Spleen (tissue), 11 donors: ENCODE results near the gene PCGF2. TPM values are rescaled to one million over a fixed set of nuclear protein-coding genes. Genes with fewer than 3 reads are reported as not detected.
A peak's percentile ranks its signal among the peaks of the same experiment; 100 is the strongest.

Experiments used
- DNase-seq: peaks from one replicate; pipeline ENCODE4 v3.0.0-alpha.2; 2020
- H3K27ac ChIP-seq, 8 donors: fragments of 200-600 bp; sonication (generic) in 7 of 8; 1 replicate in 4 of 8; 2 replicates in 4 of 8; pipeline versions ENCODE4 v1.5.0 to v1.8.0; 2016 to 2021; ENCODE audit warnings: inconsistent platforms in 4 of 8, mild to moderate bottlenecking in 4 of 8, moderate library complexity in 1 of 8
- H3K27me3 ChIP-seq, 7 donors: fragments of 200-600 bp; sonication (generic) in 6 of 7; replicated peaks in 1 of 7; 1 replicate in 4 of 7; 2 replicates in 3 of 7; pipeline versions ENCODE4 v1.5.0 to v1.8.0; 2016 to 2021; ENCODE audit warnings: inconsistent platforms in 3 of 7, mild to moderate bottlenecking in 1 of 7
- H3K36me3 ChIP-seq, 6 donors: fragments of 200-600 bp; sonication (generic) in 5 of 6; 1 replicate in 4 of 6; 2 replicates in 2 of 6; pipeline versions ENCODE4 v1.5.0 to v1.8.0; 2016 to 2021; ENCODE audit warnings: inconsistent platforms in 2 of 6
- H3K4me1 ChIP-seq, 6 donors: fragments of 200-600 bp; sonication (generic) in 5 of 6; 1 replicate in 3 of 6; 2 replicates in 3 of 6; pipeline versions ENCODE4 v1.5.0 to v1.8.0; 2016 to 2021; ENCODE audit warnings: inconsistent platforms in 3 of 6
- H3K4me3 ChIP-seq, 8 donors: fragments of 200-600 bp; sonication (generic) in 7 of 8; 1 replicate in 4 of 8; 2 replicates in 4 of 8; pipeline versions ENCODE4 v1.5.0 to v1.8.0; 2016 to 2021; ENCODE audit warnings: inconsistent platforms in 4 of 8, mild to moderate bottlenecking in 4 of 8, moderate library complexity in 2 of 8
- H3K9me3 ChIP-seq, 8 donors: fragments of 200-600 bp; sonication (generic) in 7 of 8; 1 replicate in 4 of 8; 2 replicates in 4 of 8; pipeline versions ENCODE4 v1.5.0 to v1.8.0; 2016 to 2021; ENCODE audit warnings: inconsistent platforms in 4 of 8
- CTCF ChIP-seq, 11 experiments: fragments of 200-600 bp in 7 of 11; fragments of 450-650 bp in 4 of 11; sonication (generic) in 4 of 11; IDR thresholded peaks in 8 of 11; conservative IDR thresholded peaks in 3 of 11; 1 replicate in 7 of 11; 2 replicates in 4 of 11; pipeline versions ENCODE4 v1.4.0 to v1.8.0; 2016 to 2021; ENCODE audit warnings: antibody characterized with exemption in 11 of 11, inconsistent platforms in 4 of 11, mild to moderate bottlenecking in 1 of 11
- POLR2A ChIP-seq, 3 donors: fragments of 450-650 bp; IDR thresholded peaks; one replicate each; pipeline ENCODE4 v1.5.1; 2017; ENCODE audit warnings: antibody characterized with exemption in 3 of 3, mild to moderate bottlenecking in 1 of 3
- POLR2AphosphoS5 ChIP-seq, 3 donors: sonication (generic); formaldehyde crosslinking; IDR thresholded peaks; one replicate each; pipeline ENCODE4 v1.5.1; 2017; ENCODE audit warnings: antibody characterized with exemption in 3 of 3
- WGBS, 5 donors: extraction: QIAGEN DNeasy Blood & Tissue Kit in 3 of 5; methylation state at CpG; one replicate each; pipeline versions ENCODE4 v1.1.5 to v1.1.7; 2013 to 2018; 5-methylcytosine and 5-hydroxymethylcytosine counted together
- intact Hi-C: fragments of 100-400 bp; cut with DNase I; formaldehyde crosslinking; loops from one replicate; pipeline ENCODE4 v1.15.0; 2023; ENCODE audit warnings: low total_unique reads
- polyA plus RNA-seq, 3 donors: library from polyadenylated mRNA; stranded (reverse); fragments of 200-250 nt; gene quantifications; one replicate each; pipeline ENCODE4 v1.2.1, GENCODE V29; 2013
- total RNA-seq, 7 donors: library from RNA; depleted of rRNA in 3 of 7; stranded (reverse); fragments of >200 nt in 3 of 7; fragmentation: NEBNext Ultra II Directional in 4 of 7; extraction: Animal tissue kit (Norgen Biotek cat#: 25700) in 4 of 7; gene quantifications; one replicate each; pipeline versions ENCODE4 v1.1.0 to v1.2.1, GENCODE V29; 2016 to 2021
- donor health status: healthy with polysubstance abuse.
- donor health status: DM: no; HTN: no; CAD: no; lungs with moderate emphysema.
- donor health status: DM: no; HTN: no; CAD: no.
- donor health status: Bipolar disorder and iron deficiency.
- donor health status: healthy.
- donor health status: DM: no; HTN: no; CAD: no.
- donor health status: DM: yes; HTN: yes; CAD: no.

The PCGF2 gene
- total and polyA plus RNA-seq, 10 donors, result 13.1 to 57.6 (median 25.7) TPM

GRCh38 chr17:38719943-38720641 is 28.0 kb downstream of the PCGF2 start:
- WGBS, 5 donors, result 80 to 90% (median 85%) methylated on average over 31 to 39 of the region's 39 CpGs

GRCh38 chr17:38719289-38719942 is 28.7 kb downstream of the PCGF2 start:
- TF ChIP-seq POLR2A (IDR thresholded peaks at IDR 0.05), result no peak
- peak in 2 of 3 donors; percentile 27 to 57 for TF ChIP-seq POLR2AphosphoS5 (IDR thresholded peaks at IDR 0.05)
- TF ChIP-seq CTCF (IDR thresholded peaks at IDR 0.05 in 8 of 11, conservative IDR thresholded peaks at IDR 0.05 in 3 of 11), result no peak
- no peak for DNase-seq
- Histone ChIP-seq H3K27me3 (no peaks in the 10 kb centered on the region), H3K4me3 (no peak overlapping the region), H3K36me3 (peaks cover 0 to 100% (median 89%) of the 10 kb centered on the region in 6 donors), H3K27ac (peak overlapping the region in 1 of 8 donors; percentile 27), H3K9me3 (no peaks in the 10 kb centered on the region), H3K4me1 (peaks cover 4 to 62% (median 10%) of the 10 kb centered on the region in 6 donors)
- intact Hi-C loops, result no loop called here
- WGBS, 5 donors, result 85 to 94% (median 94%) methylated on average over 22 to 29 of the region's 29 CpGs

More at GRCh38 chr17:38719943-38720641, 28.0 kb downstream of the PCGF2 start:
- Histone ChIP-seq H3K36me3 (peaks cover 0 to 100% (median 90%) of the 10 kb centered on the region in 6 donors), H3K4me3 (no peak overlapping the region), H3K4me1 (peaks cover 6 to 68% (median 16%) of the 10 kb centered on the region in 6 donors), H3K27ac (no peak overlapping the region), H3K9me3 (no peaks in the 10 kb centered on the region), H3K27me3 (no peaks in the 10 kb centered on the region)
- no peak for DNase-seq
- intact Hi-C loops, result no loop called here
- TF ChIP-seq CTCF (IDR thresholded peaks at IDR 0.05 in 8 of 11, conservative IDR thresholded peaks at IDR 0.05 in 3 of 11) (no peak), POLR2AphosphoS5 (IDR thresholded peaks at IDR 0.05) (peak in 2 of 3 donors; percentile 5 to 55)

GRCh38 chr17:38717139-38717745 is 30.9 kb downstream of the PCGF2 start:
- intact Hi-C loops, result no loop called here
- peak in 2 of 3 donors; percentile 28 to 53 for TF ChIP-seq POLR2AphosphoS5 (IDR thresholded peaks at IDR 0.05)
- TF ChIP-seq CTCF (IDR thresholded peaks at IDR 0.05 in 8 of 11, conservative IDR thresholded peaks at IDR 0.05 in 3 of 11), result no peak
- no peak for TF ChIP-seq POLR2A (IDR thresholded peaks at IDR 0.05)
- Histone ChIP-seq H3K9me3 (no peaks in the 10 kb centered on the region), H3K4me1 (peaks cover 0 to 52% (median 4%) of the 10 kb centered on the region in 6 donors), H3K36me3 (peaks cover 1 to 100% (median 97%) of the 10 kb centered on the region in 6 donors), H3K27ac (peak overlapping the region in 1 of 8 donors; percentile 26), H3K4me3 (no peak overlapping the region), H3K27me3 (no peaks in the 10 kb centered on the region)
- DNase-seq, result no peak
- 84 to 91% (median 88%) methylated on average over 10 to 12 of the region's 12 CpGs for WGBS, 5 donors
